ENCODE results near the gene RSPH10B.
"Not testable (repeated sequence)": the region's sequence is repeated elsewhere in the genome, so short reads cannot be mapped to it uniquely, and the experiment has no call there.

- not testable (repeated sequence) for TF ChIP-seq CTCF (IDR thresholded peaks at IDR 0.05; ENCODE audit: low read depth, low read length); POLR2A (IDR thresholded peaks at IDR 0.05; ENCODE audit: extremely low read depth, insufficient read length)
- TF ChIP-seq, protein P1, sequence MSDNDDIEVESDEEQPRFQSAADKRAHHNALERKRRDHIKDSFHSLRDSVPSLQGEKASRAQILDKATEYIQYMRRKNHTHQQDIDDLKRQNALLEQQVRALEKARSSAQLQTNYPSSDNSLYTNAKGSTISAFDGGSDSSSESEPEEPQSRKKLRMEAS (IDR thresholded peaks at IDR 0.05; ENCODE audit: low read depth, low read length) = not testable (repeated sequence)
Observed at GRCh38 chr7:5926263-5926870, 44.1 kb downstream of the RSPH10B start.
